ENCODE data around the gene LINGO1.

Gene LINGO1

DNA sequence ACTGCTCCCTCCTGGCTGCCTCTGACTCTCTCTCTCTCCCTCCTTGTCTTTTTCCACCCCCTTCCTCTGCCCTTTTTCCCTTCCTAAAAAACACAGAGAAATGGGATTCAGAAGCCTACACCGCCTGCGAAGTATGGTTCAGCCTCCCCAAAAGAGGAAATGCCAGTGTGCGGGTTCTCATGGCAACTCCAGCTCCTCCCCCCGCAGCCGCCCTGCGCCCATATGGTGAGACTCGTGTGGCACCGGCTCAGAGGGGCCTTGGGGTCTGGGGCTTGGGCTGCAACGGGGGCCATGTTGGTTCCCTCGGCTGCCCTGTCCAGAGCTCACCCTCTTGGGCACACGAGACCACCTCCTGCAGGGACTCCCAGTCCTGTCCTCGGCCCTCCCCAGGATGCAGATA lies 23.6 kb upstream of the LINGO1 start:
- DNase-seq (ENCODE audit: low read depth): no peak

- DNase-seq (ENCODE audit: low read depth): no peak
Observed at GRCh38 chr15:77654975-77655374, 22.3 kb upstream of the LINGO1 start.

DNA sequence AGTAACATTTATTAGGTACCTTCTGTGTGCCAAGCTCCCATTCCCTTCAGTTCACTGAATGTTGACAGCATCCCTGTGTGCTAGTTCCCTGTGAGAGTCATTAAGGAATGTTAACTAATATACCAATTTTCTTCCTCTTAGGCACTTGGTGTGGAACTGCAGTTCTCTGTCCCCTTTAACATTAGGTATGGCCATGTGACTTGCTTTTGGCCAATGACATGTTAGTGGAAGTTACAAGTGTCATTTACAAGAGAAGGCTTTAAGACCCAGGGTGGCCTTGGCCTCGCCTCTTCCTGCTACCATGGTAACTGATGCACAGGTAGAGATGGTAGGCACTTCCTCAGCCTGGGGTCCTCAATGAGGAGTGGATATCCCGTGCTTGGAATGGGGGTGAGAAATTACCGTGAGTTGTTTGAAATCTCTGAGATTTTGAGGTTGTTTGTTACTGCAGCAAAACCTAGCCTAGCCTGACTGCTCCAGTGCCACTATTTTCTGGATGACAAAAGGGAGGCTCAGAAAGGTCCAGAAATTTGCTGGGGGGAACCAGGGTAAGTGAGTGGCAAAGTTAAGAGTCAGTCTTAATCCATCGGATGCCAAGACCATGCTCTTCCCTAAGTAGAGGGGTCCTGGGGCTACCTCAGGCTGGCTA lies 21.2 kb upstream of the LINGO1 start:
- no peak for DNase-seq (ENCODE audit: low read depth)

- no peak for DNase-seq (ENCODE audit: low read depth)
Observed at GRCh38 chr15:77650265-77650664, 17.6 kb upstream of the LINGO1 start.

- DNase-seq (ENCODE audit: low read depth): no peak
Observed at GRCh38 chr15:77649610-77650009, 16.9 kb upstream of the LINGO1 start.

DNA sequence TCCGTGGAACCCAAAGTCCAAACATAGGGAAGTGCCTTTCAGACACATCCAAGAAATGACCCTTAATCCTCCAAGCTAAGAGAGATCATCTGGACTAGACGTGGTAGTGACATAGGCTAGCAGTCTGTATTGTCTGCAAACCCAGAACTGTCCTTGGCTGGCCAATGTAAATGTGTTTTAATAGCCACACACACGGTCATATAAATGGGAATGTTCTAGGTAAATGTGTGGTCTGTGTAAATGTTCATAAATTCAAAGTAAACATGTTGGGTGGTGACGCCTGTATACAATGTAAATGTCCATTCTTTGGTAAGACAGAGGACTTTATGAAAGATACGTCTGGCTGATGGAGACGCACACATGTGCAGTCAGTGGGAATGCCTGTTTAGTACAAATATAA lies 16.3 kb upstream of the LINGO1 start:
- DNase-seq (ENCODE audit: low read depth): no peak

DNA sequence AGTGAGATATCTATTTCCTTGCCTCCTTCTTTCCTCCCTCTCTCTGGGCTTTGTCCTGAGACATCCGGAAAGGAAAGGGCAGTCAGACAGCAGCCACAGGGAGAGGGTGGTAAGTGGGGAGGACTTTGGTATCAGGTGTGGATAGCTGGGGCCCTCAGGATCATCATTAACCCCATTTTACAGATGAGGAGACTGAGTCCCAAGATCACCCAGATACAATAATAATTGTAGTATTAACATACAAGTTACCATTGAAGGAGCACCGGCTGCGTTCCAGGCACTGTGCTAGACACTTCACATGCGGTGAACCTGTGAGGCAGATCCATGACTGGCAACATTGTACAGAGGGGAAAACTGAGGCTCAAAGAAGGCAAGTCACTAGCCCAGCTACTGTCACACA lies 15.2 kb upstream of the LINGO1 start:
- DNase-seq (ENCODE audit: low read depth): no peak

- DNase-seq (ENCODE audit: low read depth): no peak
Observed at GRCh38 chr15:77646104-77646694, 13.5 kb upstream of the LINGO1 start.

DNA sequence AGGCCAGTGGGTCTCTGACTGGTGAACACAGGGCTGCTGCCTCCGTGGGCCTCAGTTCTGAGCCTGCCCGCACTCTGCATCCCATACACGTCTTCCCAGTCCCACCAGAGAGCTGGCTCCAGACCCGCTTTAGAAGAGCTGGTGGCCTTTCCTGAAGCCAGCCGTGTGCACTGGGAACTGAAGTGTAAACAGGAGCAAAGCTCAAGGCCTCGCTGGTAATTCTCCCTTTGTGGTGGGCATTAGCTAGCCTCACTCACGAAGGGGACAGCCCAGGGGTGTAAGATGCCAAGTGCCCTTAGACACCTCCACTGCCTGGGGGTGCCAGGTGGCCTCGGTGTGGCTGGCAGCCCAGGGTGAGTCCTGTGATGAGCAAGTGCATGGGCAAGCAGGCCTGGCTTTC lies 12.9 kb upstream of the LINGO1 start:
- no peak for DNase-seq (ENCODE audit: low read depth)

DNA sequence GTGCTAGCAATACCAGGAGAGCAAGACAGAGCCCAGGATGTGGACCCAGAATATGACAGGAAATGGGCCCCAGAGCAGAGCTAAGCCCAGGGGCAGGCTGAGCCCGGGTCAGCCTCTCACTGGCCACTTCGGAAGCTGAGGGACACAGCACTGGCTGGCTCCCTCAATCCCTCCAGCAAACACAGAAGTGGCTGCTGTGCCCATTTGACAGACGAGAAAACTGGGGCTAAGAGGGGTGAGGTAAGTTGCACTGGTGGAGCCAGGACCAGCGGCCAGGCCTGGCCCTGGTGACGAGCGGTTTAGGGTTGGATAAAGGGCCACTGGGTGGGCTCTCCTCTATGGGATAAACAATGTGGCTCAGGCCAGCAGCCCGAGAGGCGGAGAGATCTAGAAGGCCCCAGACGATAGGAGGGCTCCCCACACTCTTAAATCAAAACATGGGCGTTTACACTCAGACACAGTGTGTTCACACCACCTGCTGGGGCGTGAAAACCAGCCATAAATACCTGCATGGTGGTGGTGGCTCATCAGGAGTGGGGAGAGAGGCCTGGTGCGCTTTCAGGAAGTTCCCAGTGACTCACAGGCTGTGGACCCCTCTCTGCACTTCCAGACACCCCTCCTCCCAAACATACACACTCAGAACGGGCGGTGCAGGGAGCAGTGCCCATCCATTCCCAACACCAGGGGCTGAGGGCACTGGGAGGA lies 12.0 kb upstream of the LINGO1 start:
- DNase-seq (ENCODE audit: low read depth): no peak

GRCh38 chr15:77643764-77644163 lies 11.1 kb upstream of the LINGO1 start:
- DNase-seq (ENCODE audit: low read depth): no peak

DNA sequence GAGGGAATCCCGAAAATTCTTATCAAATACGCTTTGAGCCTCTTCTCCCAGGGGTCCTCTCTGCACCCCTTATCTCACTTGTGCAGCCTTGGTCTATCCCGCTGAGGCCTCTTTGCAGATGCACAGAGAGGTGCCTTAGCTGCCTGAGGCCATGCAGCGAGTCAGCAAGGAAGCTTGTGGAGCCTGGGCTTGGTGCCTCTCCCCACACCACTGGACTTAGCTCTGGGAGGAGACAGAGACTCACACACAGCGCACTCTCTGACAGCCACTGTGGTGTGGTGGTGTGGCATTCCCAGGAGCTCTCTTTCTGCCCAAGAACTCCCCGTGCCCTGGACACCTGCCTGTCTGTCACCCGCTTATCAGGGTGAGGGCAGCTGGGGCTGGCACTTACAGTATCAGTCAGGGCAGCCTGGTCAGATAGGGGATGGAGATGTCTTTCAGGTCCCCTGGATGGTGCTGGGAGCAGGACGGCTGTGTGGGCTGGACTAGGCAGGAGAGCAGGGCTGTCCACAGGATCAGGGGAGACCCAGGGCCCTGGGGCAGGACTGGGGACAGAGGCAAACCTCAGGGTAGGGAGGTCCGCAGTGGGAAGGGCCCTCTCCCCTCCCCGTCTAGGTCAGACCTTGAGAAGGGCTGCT lies 10.2 kb upstream of the LINGO1 start:
- DNase-seq (ENCODE audit: low read depth): no peak

DNA sequence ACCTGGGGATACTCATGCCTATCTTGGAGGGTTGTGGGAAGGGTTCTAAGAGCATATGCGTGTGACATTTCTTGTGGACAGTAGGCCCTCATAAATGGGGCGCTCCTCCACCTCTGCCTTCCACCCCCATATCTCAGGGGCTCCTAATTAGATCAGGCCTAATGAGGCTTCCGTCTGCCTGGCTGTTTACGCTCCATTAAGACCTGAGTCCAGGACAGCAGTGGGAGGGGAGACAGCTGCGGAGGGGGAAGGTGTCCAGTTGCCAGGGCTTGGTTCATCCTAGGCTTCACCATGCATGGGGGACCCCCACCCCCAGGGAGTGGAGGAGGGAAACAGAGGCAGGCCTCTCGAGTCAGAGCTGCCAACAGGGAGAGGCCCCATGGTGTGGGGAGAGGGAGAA lies 9.3 kb upstream of the LINGO1 start:
- DNase-seq (ENCODE audit: low read depth): no peak

DNA sequence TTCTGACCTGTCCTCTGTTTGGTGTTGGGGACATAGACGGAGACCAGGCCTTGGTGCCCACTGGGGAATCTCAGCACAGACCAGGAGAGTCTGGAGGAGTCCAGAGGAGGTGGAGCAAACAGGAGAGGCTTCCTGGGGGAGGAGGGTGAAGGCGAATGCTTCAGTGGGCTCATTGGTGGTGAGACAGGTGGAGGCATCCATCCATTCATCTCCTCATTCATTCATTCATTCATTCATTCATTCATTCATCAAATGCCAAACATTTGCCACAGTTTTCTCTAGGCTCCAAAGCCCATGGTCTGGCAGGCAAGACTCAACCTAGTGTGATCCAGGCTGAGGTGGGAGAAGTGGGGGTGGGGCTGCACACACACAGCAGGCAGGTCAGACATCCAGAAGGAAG lies 7.9 kb upstream of the LINGO1 start:
- DNase-seq (ENCODE audit: low read depth): no peak

DNA sequence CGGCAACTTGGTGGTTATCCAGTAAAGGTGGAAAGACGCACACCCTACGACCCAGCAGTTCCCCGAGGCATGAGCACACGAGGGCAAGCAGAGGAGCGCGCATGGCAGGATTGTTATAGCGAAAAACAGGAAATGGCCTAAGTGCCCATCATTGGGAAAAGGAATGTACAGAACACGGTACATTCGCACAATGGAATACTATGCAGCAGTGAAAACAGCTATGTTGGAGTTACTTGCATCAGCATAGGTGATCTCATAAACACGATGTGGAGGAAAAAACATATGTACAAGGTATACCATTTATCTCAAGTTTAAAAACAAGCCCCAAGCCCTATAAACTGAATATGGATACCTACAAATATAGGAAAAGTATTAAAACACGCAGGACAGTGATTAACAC lies 6.7 kb upstream of the LINGO1 start:
- no peak for DNase-seq (ENCODE audit: low read depth)

- DNase-seq (ENCODE audit: low read depth): no peak
Observed at GRCh38 chr15:77637851-77638692, 5.4 kb upstream of the LINGO1 start.

GRCh38 chr15:77636209-77636608 lies 3.5 kb upstream of the LINGO1 start:
- DNase-seq (ENCODE audit: low read depth): no peak

DNA sequence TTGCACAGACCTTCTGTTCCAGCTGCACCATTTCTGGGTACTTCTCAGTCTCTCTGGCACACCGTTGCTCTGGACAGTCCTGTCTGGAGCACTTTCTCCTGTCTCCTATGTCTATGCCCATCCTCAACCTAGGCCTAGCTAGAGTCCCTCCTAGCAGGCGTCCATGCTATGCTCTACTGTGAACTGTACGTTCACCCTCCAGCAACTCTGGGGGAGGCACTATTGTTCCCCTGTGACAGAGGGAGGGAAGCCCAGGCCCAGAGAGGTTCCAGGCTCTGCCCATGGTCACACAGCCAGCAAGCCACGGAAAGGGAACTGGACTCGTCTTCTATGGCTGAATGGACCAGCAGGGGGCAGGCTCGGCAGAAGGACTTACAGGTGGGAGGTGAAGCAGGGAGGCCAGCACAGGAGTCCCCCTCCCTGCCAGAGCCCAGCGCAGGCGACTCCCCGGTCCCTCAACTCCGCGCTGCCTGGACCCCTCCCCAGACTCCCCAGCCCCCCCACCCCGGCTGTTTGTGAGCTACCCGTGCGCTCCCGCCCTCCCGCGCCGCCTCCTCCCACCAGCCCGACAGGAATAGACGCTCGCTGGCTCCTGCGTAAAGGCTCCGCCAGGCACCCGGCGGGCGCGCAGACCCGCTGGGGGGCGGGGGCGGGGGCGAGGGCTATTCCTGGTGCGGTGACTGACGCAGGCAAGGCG lies 1.7 kb upstream of the LINGO1 start:
- DNase-seq (ENCODE audit: low read depth): peak; percentile 17

DNA sequence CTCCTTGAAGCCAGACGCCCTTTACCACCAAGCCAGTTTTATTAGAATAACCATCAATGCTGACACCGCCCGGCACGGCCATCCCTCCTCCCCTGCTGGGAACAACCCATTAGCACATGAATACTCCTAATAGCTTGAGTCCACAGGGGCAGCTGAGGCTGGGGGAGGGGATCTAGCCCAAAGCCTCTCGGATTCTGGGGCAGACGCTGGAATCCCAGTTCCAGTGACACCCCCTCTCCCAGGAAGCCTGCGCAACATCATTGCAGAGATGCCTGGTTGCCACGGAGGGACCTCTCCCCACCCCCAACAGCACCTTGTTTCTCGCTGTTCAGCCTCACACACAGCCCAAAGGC lies 1.2 kb upstream of the LINGO1 start:
- DNase-seq (ENCODE audit: low read depth): no peak

GRCh38 chr15:77633134-77633912 lies 611 bp upstream of the LINGO1 start:
- peak; percentile 38 for DNase-seq (ENCODE audit: low read depth)

All from activated T-helper 9 cell treated with anti-CD3 and anti-CD28 coated beads, Interleukin-2, amount 50 U/mL, for 16 hours (primary cell).